GM21786 (cell line): ENCODE data around the gene NT5DC1.

ENCODE experiments used
- ATAC-seq: cut with Tn5 transposase; IDR thresholded peaks from one replicate; pipeline ENCODE4 v1.9.1; 2021; ENCODE audit not compliant: unreplicated experiment

The NT5DC1 gene

DNA sequence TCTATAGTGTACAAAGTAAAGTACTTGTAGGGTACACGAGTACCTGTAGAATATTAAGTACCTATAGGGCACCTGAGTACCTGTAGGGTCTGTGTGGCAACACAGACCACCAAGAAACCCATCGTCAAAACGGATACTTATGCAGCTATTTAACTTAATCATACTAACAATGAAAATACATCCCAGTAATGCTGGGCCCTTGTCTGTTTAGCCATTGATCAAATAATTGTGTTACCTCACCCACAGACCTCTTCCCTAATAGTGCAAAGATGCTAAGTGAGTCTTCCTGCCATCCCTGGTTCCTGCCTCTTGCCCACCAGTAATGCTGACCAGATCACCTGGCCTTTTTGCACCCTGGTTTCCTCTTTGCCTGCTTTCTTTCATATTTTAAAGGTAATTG is 32.8 kb downstream of the NT5DC1 start:
- no peak for ATAC-seq

GRCh38 chr6:116136373-116136772 is 35.7 kb downstream of the NT5DC1 start:
- no peak for ATAC-seq

- ATAC-seq = no peak
These were observed 36.3 kb downstream of the NT5DC1 start for GRCh38 chr6:116136933-116137340.

DNA sequence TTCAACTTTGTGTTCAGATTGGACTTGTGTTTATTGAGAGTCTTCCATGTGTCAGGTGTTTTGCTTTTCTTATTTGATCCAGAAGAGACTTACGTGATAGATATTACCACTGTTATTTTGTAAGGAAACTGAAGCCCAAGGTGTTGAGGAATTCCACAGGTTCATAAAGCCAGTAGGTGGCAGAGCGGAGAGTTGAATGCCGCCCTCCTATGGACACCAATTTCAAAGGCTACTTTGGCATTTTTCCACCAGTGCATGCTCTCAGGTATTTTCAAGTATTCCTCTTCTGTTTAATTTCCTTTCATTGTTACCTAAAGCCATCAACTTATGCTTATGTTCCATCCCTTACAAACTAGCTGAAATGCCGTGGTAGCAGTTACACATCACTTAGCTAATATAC is 39.3 kb downstream of the NT5DC1 start:
- no peak for ATAC-seq

DNA sequence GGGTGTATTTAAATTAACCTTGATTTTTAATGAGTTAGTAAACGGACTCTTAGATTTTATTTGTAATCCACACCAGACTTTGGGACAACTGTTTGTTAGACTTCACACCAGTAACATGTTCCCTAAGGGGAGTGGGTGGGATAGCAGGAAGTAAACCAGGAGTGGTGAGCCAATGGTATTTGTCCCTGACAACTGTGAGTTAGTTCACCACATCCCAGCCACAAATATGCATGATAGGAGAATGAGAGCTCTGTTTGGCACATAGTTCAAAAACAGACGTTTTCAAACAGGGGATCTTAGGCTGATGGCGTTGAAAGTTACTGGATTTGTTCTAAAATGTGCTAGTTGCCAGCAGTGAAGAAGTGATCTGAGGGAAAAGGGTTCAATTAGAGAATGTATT is 44.0 kb downstream of the NT5DC1 start:
- ATAC-seq = no peak

DNA sequence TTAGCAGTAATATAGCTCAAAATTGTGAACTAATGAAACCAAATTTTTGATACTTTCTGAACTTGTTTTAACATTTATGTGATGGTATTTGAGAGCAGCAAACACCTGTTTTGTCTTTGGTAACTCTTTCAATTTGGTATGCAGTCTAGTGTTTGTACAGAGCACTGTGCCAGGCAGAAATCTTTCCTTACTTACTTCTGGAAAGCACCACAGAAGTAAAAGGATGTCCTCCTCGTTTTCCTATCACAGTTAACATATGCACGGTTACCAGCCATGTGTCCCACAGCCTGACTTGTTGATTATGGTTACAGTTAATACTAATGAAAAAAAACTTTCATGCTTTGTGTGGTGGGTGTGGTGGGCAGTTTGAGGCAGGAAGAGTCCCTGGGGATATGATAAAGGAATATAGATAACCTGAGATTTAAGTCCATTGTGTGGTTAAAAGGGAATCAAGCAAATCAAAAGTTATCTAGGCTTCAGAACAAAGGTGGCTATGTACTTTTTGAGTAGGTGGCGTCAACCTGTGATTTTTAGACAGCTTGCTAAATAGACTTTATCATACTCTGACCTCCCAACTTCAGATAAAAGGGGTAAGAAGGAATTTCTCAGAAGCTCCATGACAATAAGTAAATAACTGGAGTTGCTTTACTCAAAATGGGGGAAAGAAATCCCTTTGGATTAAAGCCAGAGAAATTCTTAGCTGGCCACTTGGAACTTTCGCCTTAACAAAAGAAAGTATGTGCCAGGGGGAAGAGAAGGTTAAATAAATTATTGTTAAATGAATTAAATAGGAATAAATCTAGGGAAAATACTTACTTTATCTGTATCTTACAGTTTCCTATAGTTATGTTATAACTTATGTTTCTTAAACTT is 45.4 kb downstream of the NT5DC1 start:
- ATAC-seq = no peak

GRCh38 chr6:116152620-116153019 is 52.0 kb downstream of the NT5DC1 start:
- ATAC-seq = no peak

DNA sequence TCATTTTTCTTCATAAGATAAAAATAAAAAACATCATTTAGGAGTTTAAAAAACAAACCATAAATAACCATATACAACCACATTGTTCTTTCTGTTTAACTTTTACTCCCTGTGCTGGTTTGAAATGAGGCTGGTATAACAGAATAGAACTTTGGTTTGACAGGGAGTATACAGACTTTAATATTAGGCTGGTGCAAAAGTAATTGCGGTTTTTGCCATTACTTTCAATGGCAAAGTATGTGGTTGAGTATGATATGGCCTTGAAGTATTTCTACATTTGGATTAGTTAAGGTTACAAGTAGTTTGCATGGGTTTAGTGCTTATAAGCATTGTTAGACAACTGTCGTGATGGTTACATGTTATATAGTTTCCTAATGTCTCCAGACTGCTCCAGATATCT is 54.2 kb downstream of the NT5DC1 start:
- ATAC-seq = no peak

GRCh38 chr6:116156405-116157326 is 56.0 kb downstream of the NT5DC1 start:
- no peak for ATAC-seq

- ATAC-seq = no peak
These were observed 56.7 kb downstream of the NT5DC1 start for GRCh38 chr6:116157391-116157790.

DNA sequence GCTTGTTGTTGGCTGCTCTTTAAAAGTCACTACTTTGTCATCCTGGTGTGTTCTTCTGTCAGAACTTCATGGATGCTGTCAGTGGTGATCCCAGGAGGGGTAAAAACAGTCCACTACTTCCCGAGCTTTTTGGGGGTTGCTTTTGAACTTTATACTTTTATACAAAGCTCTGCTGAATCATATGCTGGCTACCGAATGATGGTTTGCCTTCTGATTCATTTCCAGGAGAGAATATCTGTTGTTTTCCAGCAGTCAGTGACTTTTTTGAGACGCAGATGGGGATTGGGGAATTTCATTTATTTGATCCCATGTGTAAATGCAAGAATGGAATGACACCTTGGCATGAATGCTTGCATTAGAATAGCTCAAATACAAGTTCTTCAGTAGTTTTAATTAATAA is 58.0 kb downstream of the NT5DC1 start:
- no peak for ATAC-seq

GRCh38 chr6:116159782-116160524 is 59.3 kb downstream of the NT5DC1 start:
- ATAC-seq = no peak

DNA sequence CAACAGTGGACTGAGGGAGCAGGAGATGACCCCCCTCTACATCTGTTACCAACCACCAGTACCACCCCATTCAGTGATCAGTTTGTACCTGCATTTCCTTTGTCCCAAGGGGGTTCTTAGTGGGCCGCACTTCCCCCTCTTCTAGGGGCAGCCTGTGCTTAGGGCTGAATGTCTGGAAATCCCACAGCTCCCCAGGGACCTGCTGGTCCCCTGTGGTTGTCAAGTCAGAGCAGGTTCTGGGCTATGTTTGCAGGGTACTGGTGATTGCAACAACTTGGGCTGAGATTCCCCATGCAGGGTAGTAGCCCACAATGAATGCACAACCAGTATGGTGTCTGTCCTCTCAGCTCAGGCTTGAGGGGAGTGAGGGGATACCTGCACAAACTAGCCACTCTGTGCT is 64.9 kb downstream of the NT5DC1 start:
- peak; percentile 74 for ATAC-seq

DNA sequence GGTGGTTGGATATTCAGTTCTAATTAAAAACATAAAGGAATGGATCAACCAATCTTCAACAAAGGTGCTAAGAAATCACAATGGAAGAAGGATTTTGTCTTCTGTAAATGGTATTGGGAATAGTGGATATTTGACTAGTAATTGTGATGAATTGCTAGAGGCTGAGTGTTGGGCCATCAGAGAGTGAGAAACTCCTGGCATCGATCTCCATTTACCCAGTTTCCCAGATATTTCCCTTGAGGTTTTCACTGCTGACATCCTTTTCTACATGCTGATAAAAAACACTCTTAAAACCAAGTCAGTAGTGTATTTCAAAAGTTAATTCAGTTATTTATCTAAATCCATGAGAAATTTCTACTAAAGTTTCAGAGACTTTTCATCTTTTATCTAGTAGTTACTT is 65.7 kb downstream of the NT5DC1 start:
- ATAC-seq = no peak

DNA sequence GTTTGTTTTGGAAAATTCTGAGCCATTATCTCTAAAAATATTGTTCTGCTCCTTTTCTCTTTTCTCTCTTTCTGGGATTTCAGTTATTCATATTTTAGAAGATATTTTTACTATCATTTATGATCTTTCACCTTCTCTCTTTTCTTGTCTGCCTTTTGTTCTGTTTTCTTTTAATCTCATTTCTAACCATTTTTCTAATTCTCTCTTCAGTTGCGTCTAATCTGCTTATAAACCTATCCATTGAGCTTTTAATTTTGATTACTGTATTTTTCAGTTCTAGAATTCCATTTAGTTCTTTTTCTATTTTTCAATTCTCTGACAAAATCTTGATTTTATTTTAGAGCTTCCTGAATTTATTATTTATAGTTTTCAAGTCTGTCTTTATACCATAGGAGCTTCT is 67.5 kb downstream of the NT5DC1 start:
- no peak for ATAC-seq

DNA sequence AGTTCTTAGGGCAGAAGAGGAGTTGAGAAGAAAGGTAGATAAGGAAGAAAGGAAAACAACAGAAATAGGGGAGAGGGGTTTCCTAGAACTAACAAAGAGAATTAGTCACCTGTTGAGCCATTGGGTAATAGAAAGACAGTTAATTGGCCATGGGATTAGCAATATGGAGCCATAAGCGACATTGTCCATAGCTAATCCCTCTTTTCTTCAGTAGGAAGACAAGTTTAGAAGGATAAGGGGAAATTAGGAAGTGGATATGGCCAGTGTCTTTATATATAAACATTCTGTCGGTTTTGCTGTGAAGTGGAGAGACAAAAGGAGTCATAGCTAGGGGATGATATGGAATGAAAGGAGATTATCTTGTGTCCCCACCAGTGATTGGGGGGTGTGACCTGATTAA is 69.2 kb downstream of the NT5DC1 start:
- no peak for ATAC-seq

DNA sequence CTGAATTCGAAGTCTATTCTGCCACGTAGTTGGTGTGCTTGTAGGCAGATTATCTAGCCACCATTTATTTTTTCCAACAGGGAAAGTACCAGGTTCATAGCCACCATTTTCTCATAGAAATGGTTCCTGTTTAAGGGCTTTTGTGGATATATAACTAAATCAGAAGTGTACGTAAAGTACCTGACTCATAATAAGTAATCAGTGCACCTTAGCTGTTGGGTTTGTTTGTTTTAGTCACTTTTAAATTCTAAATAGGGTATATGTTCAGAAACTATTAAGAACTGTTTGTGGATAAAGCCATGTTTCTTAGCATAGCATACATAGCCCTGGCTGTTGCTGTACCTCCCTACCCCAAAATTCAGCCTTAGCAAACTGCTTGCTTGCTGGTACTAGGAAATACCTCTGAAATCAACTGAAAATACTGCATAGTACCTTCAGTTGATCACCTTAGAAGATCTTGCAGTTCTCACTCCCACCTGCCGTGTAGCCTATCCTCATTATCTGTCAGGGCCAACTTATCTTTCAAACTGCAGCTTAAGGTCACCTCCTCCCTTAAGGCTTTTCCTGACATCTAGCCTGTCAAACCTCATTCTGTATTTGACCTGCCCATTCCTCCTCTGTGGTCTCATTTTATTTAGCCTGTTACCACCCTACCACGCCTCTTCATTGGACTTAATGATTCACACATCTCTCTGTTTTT is 69.9 kb downstream of the NT5DC1 start:
- ATAC-seq = no peak

DNA sequence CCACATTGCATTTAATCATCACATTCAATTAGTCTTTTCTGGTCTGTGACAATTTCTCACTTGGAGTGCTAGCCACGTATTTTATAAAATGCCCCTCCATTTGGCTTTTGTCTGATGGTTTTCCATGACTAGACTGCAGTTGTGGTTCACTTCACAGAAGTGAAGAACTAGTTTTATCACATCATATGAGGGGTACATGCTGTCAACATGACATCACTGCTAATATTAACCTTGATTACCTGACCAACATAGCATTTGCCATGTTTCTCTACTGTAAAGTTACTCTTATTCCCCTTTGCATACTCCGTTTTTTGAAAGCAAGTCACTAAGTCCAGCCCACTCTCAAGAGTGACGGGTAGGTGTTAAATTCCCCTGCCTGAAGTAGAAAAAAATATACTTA is 73.3 kb downstream of the NT5DC1 start:
- no peak for ATAC-seq

DNA sequence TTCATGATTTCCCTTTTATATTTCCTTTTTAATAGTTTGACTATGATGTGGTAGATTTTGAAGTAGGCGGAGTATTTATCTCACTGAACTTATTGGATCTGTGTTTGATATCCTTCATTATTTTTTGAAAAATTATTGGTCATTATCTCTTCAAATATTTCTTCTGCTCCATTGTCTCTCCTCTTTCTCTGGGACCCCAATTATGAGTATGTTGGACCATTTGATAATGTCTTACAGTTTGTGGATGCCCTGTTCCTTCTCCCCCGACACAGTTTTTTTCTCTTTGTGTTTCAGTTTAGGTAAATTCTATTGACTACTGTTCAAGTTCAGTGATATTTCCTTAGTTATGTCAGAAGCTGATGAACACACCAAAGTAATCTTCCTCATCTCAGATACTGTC is 74.7 kb downstream of the NT5DC1 start:
- no peak for ATAC-seq

- no peak for ATAC-seq
These were observed 75.9 kb downstream of the NT5DC1 start for GRCh38 chr6:116176596-116176995.

DNA sequence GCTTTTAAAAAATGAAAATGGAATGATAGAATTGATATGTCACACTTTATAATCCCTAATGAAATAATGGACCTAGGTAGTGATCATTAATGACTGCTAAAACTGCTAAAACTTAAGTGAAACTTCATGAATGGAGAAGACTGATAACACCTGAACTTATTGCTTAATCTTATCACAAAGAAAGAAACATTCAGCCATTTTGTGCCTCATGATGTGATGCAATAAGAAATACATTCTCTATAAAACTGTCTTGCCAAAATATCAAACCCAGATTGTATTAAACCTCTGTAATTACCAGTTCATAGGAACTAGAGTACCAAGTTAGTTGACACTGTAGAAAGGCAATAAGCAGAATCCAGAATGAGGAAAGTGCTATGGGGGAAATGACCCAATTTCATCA is 79.7 kb downstream of the NT5DC1 start:
- no peak for ATAC-seq
